HCT116 (cell line): ENCODE data around the gene CNTNAP2. TPM values are rescaled to one million over a fixed set of nuclear protein-coding genes. Genes with fewer than 3 reads are reported as not detected.

Experiments used
- ATAC-seq: fragments of 200-7000 bp; cut with Tn5 transposase; 2 replicates; pipeline ENCODE4 v1.9.1; 2020; ENCODE audit warnings: mild to moderate bottlenecking, moderate library complexity
- BruUV-seq: library from RNA; stranded (reverse); fragments of 400-500 nt; replicated peaks from 2 replicates; lab custom pipeline; 2021; lab: Mats Ljungman, UMichigan
- CTCF ChIA-PET: fragments of 300-600 bp; sonication (Branson Sonifier 250); formaldehyde crosslinking; loops from one replicate; lab custom pipeline; 2021; ENCODE audit warnings: antibody characterized with exemption; lab: Charles Lee
- POLR2A ChIA-PET: fragments of 300-600, 350-600 bp; sonication (Branson Sonifier 250); formaldehyde crosslinking; loops from one replicate; lab custom pipeline; 2021; ENCODE audit warnings: antibody characterized with exemption; lab: Charles Lee
- RAD21 ChIA-PET, 2 experiments: fragments of 300-600 bp; sonication (Branson Sonifier 250); formaldehyde crosslinking; loops; one replicate each; lab custom pipeline; 2023; ENCODE audit warnings: low total read pairs in 2 of 2; ENCODE audit not compliant: uncharacterized antibody in 2 of 2, unreplicated experiment in 2 of 2, low non-redundant PET in 1 of 2; lab: Charles Lee
- DNase-seq: peaks from one replicate; pipeline ENCODE4 v3.0.0-alpha.2; 2010; ENCODE audit warnings: low read depth, low spot score
- H2AFZ ChIP-seq: fragments of 200-600 bp; shearing (Covaris generic), sonication (generic); 2 replicates; pipeline ENCODE4 v1.6.1; 2017; ENCODE audit warnings: low read depth, mixed run types, mixed read lengths, antibody characterized with exemption, low read length; ENCODE audit not compliant: poor library complexity, severe bottlenecking
- H3K27ac ChIP-seq: 2 replicates; pipeline ENCODE4 v1.5.1; 2012; ENCODE audit warnings: low read depth, low read length
- H3K27me3 ChIP-seq: fragments of 200-600 bp; sonication (generic); 2 replicates; pipeline ENCODE4 v1.6.1; 2016; ENCODE audit warnings: mixed run types, low read length, mixed read lengths; ENCODE audit not compliant: insufficient read depth
- H3K36me3 ChIP-seq, 2 experiments: fragments of 200-500 bp in 1 of 2; fragments of 200-600 bp in 1 of 2; sonication (Bioruptor generic) in 1 of 2; sonication (generic) in 1 of 2; 2 replicates each; pipeline versions ENCODE4 v1.5.1 to v1.6.1; 2014 to 2016; ENCODE audit warnings: low read length in 2 of 2, inconsistent platforms in 1 of 2, mixed read lengths in 1 of 2, mixed run types in 1 of 2; ENCODE audit not compliant: insufficient read depth in 2 of 2, control insufficient read depth in 1 of 2
- H3K4me1 ChIP-seq, 2 experiments: fragments of 200-600 bp in 1 of 2; sonication (generic) in 1 of 2; 2 replicates each; pipeline versions ENCODE4 v1.5.1 to v1.6.1; 2012 to 2017; ENCODE audit warnings: low read length in 2 of 2, inconsistent platforms in 1 of 2, mild to moderate bottlenecking in 1 of 2, mixed read lengths in 1 of 2, mixed run types in 1 of 2, moderate library complexity in 1 of 2; ENCODE audit not compliant: insufficient read depth in 2 of 2, control insufficient read depth in 1 of 2
- H3K4me2 ChIP-seq: fragments of 200-600 bp; sonication (generic); 2 replicates; pipeline ENCODE4 v1.6.1; 2017; ENCODE audit warnings: mixed run types, low read length, mixed read lengths
- H3K4me3 ChIP-seq, 2 experiments: fragments of 200-600 bp in 1 of 2; sonication (generic) in 1 of 2; replicated peaks in 1 of 2; 2 replicates each; pipeline ENCODE4 v1.5.1; 2011 to 2016; ENCODE audit warnings: low read length in 2 of 2, control low read depth in 1 of 2, low read depth in 1 of 2, mild to moderate bottlenecking in 1 of 2, mixed read lengths in 1 of 2, mixed run types in 1 of 2
- H3K79me2 ChIP-seq: fragments of 200-600 bp; sonication (generic); 2 replicates; pipeline ENCODE4 v1.6.1; 2017; ENCODE audit warnings: mild to moderate bottlenecking, mixed run types, low read length, moderate library complexity, mixed read lengths; ENCODE audit not compliant: insufficient read depth
- H3K9ac ChIP-seq: fragments of 200-600 bp; sonication (generic); 2 replicates; pipeline ENCODE4 v1.6.1; 2016; ENCODE audit warnings: low read length, mixed read lengths
- H3K9me2 ChIP-seq: fragments of 200-600 bp; sonication (generic), shearing (Covaris generic); 2 replicates; pipeline ENCODE4 v1.6.1; 2017; ENCODE audit warnings: mixed run types, mild to moderate bottlenecking, moderate library complexity; ENCODE audit not compliant: insufficient read depth
- H3K9me3 ChIP-seq, 2 experiments: fragments of 200-500 bp in 1 of 2; fragments of 200-600 bp in 1 of 2; sonication (Bioruptor generic) in 1 of 2; sonication (generic) in 1 of 2; 2 replicates each; pipeline ENCODE4 v1.6.1; 2014 to 2017; ENCODE audit warnings: low read length in 2 of 2, mixed read lengths in 2 of 2, inconsistent platforms in 1 of 2, low read depth in 1 of 2, mild to moderate bottlenecking in 1 of 2, mixed run types in 1 of 2, moderate library complexity in 1 of 2; ENCODE audit not compliant: control insufficient read depth in 1 of 2, insufficient read depth in 1 of 2
- H4K20me1 ChIP-seq: fragments of 200-600 bp; sonication (generic), shearing (Covaris generic); 2 replicates; pipeline ENCODE4 v1.6.1; 2017; ENCODE audit warnings: mixed run types, mild to moderate bottlenecking, moderate library complexity; ENCODE audit not compliant: insufficient read depth
- CBX3 ChIP-seq: IDR thresholded peaks from 2 replicates; pipeline ENCODE4 v1.6.1; 2012; ENCODE audit warnings: low read depth
- EZH2 ChIP-seq: fragments of 200-600 bp; sonication (generic); IDR thresholded peaks from 2 replicates; pipeline ENCODE4 v1.6.1; 2017; ENCODE audit warnings: antibody characterized with exemption, mixed run types
- EZH2phosphoT487 ChIP-seq: fragments of 200-600 bp; IDR thresholded peaks from 2 replicates; pipeline ENCODE4 v1.6.1; 2018; ENCODE audit warnings: antibody characterized with exemption, borderline replicate concordance
- FOSL1 ChIP-seq: IDR thresholded peaks from 2 replicates; pipeline ENCODE4 v1.6.1; 2012; ENCODE audit warnings: low read depth
- JUND ChIP-seq: IDR thresholded peaks from 2 replicates; pipeline ENCODE4 v1.6.1; 2012
- MAX ChIP-seq: IDR thresholded peaks from 2 replicates; pipeline ENCODE4 v1.6.1; 2012
- POLR2A ChIP-seq: IDR thresholded peaks from 2 replicates; pipeline ENCODE4 v1.7.0; 2011; ENCODE audit warnings: borderline replicate concordance; ENCODE audit not compliant: insufficient read depth, insufficient read length; ENCODE audit errors: extremely low read depth
- RAD21 ChIP-seq: IDR thresholded peaks from 2 replicates; pipeline ENCODE4 v1.6.1; 2012; ENCODE audit warnings: low read depth, mild to moderate bottlenecking
- REST ChIP-seq: IDR thresholded peaks from 2 replicates; pipeline ENCODE4 v1.6.1; 2012; ENCODE audit warnings: low read depth
- SRF ChIP-seq: IDR thresholded peaks from 2 replicates; pipeline ENCODE4 v1.6.1; 2012; ENCODE audit warnings: low read depth
- TCF7L2 ChIP-seq: IDR thresholded peaks from 2 replicates; pipeline ENCODE4 v1.7.0; 2011; ENCODE audit warnings: borderline replicate concordance, inconsistent platforms; ENCODE audit not compliant: insufficient read depth, insufficient read length; ENCODE audit errors: extremely low read depth
- ZNF274 ChIP-seq: fragments of 200-500 bp; sonication (Bioruptor generic); IDR thresholded peaks from 2 replicates; pipeline ENCODE4 v1.6.1; 2014; ENCODE audit warnings: mild to moderate bottlenecking, low read depth, low read length, inconsistent platforms
- intact Hi-C: fragments of 100-400 bp; cut with micrococcal nuclease; formaldehyde crosslinking; loops from 2 replicates; pipeline ENCODE4 v1.10.0; 2022
- total RNA-seq: library from RNA; stranded (reverse); gene quantifications from one replicate; pipeline ENCODE4 v1.2.1, GENCODE V29; 2021; ENCODE audit not compliant: unreplicated experiment
- TF ChIP-seq, protein P1 (sequence below), 3 experiments: fragments of 200-600 bp in 1 of 3; sonication (generic) in 1 of 3; IDR thresholded peaks in 2 of 3; conservative IDR thresholded peaks in 1 of 3; 2 replicates each; pipeline ENCODE4 v1.5.1; 2012 to 2017; ENCODE audit warnings: low read depth in 2 of 3, low read length in 2 of 3, antibody characterized with exemption in 1 of 3, borderline replicate concordance in 1 of 3, control low read depth in 1 of 3, mild to moderate bottlenecking in 1 of 3, mixed read lengths in 1 of 3, mixed run types in 1 of 3, moderate library complexity in 1 of 3; ENCODE audit not compliant: insufficient read depth in 1 of 3
- TF ChIP-seq, protein P2 (sequence below): IDR thresholded peaks from 2 replicates; pipeline ENCODE4 v1.6.1; 2012

Gene CNTNAP2
- total RNA-seq, 1 experiment from 2014 or later: 0.37 TPM

GRCh38 chr7:147052818-147053217, 936.2 kb downstream of the CNTNAP2 start (continued):
- TF ChIP-seq, protein P1, sequence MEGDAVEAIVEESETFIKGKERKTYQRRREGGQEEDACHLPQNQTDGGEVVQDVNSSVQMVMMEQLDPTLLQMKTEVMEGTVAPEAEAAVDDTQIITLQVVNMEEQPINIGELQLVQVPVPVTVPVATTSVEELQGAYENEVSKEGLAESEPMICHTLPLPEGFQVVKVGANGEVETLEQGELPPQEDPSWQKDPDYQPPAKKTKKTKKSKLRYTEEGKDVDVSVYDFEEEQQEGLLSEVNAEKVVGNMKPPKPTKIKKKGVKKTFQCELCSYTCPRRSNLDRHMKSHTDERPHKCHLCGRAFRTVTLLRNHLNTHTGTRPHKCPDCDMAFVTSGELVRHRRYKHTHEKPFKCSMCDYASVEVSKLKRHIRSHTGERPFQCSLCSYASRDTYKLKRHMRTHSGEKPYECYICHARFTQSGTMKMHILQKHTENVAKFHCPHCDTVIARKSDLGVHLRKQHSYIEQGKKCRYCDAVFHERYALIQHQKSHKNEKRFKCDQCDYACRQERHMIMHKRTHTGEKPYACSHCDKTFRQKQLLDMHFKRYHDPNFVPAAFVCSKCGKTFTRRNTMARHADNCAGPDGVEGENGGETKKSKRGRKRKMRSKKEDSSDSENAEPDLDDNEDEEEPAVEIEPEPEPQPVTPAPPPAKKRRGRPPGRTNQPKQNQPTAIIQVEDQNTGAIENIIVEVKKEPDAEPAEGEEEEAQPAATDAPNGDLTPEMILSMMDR (IDR thresholded peaks at IDR 0.05 in 2 of 3, conservative IDR thresholded peaks at IDR 0.05 in 1 of 3; ENCODE audit: borderline replicate concordance in 1 of 3, insufficient read depth in 1 of 3, low read depth in 2 of 3, low read length in 2 of 3): no peak

DNA sequence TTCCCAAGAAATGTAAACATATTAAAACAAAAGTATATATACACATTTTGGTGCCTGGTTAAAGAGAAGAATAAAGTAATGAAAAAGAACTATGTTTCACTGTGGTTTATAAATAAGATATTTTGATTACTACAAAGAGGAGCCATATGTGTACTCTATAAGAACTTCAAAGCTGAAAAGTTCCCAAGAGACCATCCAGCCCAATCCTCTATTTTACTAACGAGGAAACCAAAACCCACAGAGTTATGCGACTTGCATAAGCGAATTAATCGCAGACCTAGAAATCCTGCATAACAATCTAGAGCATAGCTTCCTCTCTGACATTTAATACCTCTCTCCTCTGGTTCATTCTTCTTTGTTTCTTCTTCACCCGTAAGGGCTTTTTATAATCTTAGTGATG, 937.1 kb downstream of the CNTNAP2 start:
- Histone ChIP-seq H3K4me2 (no peak overlapping the region), H3K9me2 (no peaks in the 10 kb centered on the region), H3K27me3 (no peaks in the 10 kb centered on the region), H3K27ac (no peak overlapping the region), H3K36me3 (no peaks in the 10 kb centered on the region), H3K9ac (no peak overlapping the region), H3K4me3 (no peak overlapping the region), H2AFZ (no peak overlapping the region), H4K20me1 (no peaks in the 10 kb centered on the region), H3K9me3 (peaks cover 10 to 27% of the 10 kb centered on the region in 2 experiments; a peak in 2 of 4 replicates), H3K79me2 (no peaks in the 10 kb centered on the region), H3K4me1 (no peaks in the 10 kb centered on the region)
- intact Hi-C loops: no loop called here
- CTCF ChIA-PET: no interaction called here
- ATAC-seq (no peak), DNase-seq (no peak)
- POLR2A ChIA-PET: no interaction called here
- BruUV-seq: no TSS peak
- RAD21 ChIA-PET: no interaction called here
- no peak for TF ChIP-seq ZNF274
- TF ChIP-seq JUND: no peak
- TF ChIP-seq POLR2A: no peak
- TF ChIP-seq RAD21: no peak
- no peak for TF ChIP-seq CBX3
- TF ChIP-seq, protein P1 (IDR thresholded peaks at IDR 0.05 in 2 of 3, conservative IDR thresholded peaks at IDR 0.05 in 1 of 3; ENCODE audit: borderline replicate concordance in 1 of 3, insufficient read depth in 1 of 3, low read depth in 2 of 3, low read length in 2 of 3): no peak
- no peak for TF ChIP-seq EZH2phosphoT487
- no peak for TF ChIP-seq MAX
- no peak for TF ChIP-seq EZH2
- no peak for TF ChIP-seq REST
- no peak for TF ChIP-seq TCF7L2
- TF ChIP-seq SRF: no peak
- TF ChIP-seq FOSL1: no peak
- TF ChIP-seq, protein P2, sequence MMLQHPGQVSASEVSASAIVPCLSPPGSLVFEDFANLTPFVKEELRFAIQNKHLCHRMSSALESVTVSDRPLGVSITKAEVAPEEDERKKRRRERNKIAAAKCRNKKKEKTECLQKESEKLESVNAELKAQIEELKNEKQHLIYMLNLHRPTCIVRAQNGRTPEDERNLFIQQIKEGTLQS: no peak
